HG03565 (cell line): ENCODE data around the gene TYROBP.
A peak's percentile ranks its signal among the peaks of the same experiment; 100 is the strongest.
"Not testable (repeated sequence)": the region's sequence is repeated elsewhere in the genome, so short reads cannot be mapped to it uniquely, and the experiment has no call there.

Experiments used
- ATAC-seq: cut with Tn5 transposase; IDR thresholded peaks from one replicate; pipeline ENCODE4 v1.9.1; 2021; ENCODE audit warnings: mild to moderate bottlenecking, moderate library complexity; ENCODE audit not compliant: unreplicated experiment

Gene TYROBP

GRCh38 chr19:35901854-35902661, 6.0 kb downstream of the TYROBP start, which contains the start of gene HCST:
TSS of gene HCST (plus strand) at chr19:35902529. CDS start at chr19:35902594, 65 bp downstream.
- no peak for ATAC-seq

- ATAC-seq = no peak
Measured at GRCh38 chr19:35901055-35901644, 6.9 kb downstream of the TYROBP start.

- ATAC-seq = peak; percentile 30
Measured at GRCh38 chr19:35899547-35900214, 8.4 kb downstream of the TYROBP start.

- no peak for ATAC-seq
Measured at GRCh38 chr19:35898499-35898809, 9.6 kb downstream of the TYROBP start.

- ATAC-seq = no peak
Measured at GRCh38 chr19:35897706-35898451, 10.2 kb downstream of the TYROBP start.

- no peak for ATAC-seq
Measured at GRCh38 chr19:35896643-35897040, 11.5 kb downstream of the TYROBP start.

- no peak for ATAC-seq
Measured at GRCh38 chr19:35895911-35896642, 12.0 kb downstream of the TYROBP start.

- ATAC-seq = no peak
Measured at GRCh38 chr19:35894342-35894741, 13.8 kb downstream of the TYROBP start.

- not testable (repeated sequence) for ATAC-seq
Measured at GRCh38 chr19:35891819-35892218, 16.3 kb downstream of the TYROBP start.

GRCh38 chr19:35890113-35890650, 17.9 kb downstream of the TYROBP start:
- no peak for ATAC-seq

GRCh38 chr19:35889370-35890112, 18.6 kb downstream of the TYROBP start:
- ATAC-seq = no peak

GRCh38 chr19:35888398-35888797, 19.7 kb downstream of the TYROBP start:
- no peak for ATAC-seq

GRCh38 chr19:35887197-35887596, 20.9 kb downstream of the TYROBP start:
- no peak for ATAC-seq

GRCh38 chr19:35885904-35886303, 22.2 kb downstream of the TYROBP start:
- no peak for ATAC-seq

GRCh38 chr19:35885225-35885738, 22.8 kb downstream of the TYROBP start:
- no peak for ATAC-seq

GRCh38 chr19:35883882-35884281, 24.2 kb downstream of the TYROBP start:
- ATAC-seq = no peak

GRCh38 chr19:35882114-35882832, 25.8 kb downstream of the TYROBP start:
- ATAC-seq = no peak

- no peak for ATAC-seq
Measured at GRCh38 chr19:35879770-35880317, 28.3 kb downstream of the TYROBP start.
